H1 (cell line): ENCODE data around the gene SAMD4A. TPM values are rescaled to one million over a fixed set of nuclear protein-coding genes. Genes with fewer than 3 reads are reported as not detected.

ENCODE experiments used
- POLR2AphosphoS5 ChIP-seq: IDR thresholded peaks from 2 replicates; pipeline ENCODE4 v1.6.1; 2011; ENCODE audit warnings: low read depth, low read length
- RFX5 ChIP-seq: IDR thresholded peaks from 2 replicates; pipeline ENCODE4 v1.6.1; 2011; ENCODE audit warnings: low read depth, low read length, improper control_type of control experiment, borderline replicate concordance
- RNF2 ChIP-seq: fragments of 200-900, 300-1000 bp; sonication (generic); IDR thresholded peaks from 2 replicates; pipeline ENCODE4 v1.7.1; 2016; ENCODE audit warnings: borderline replicate concordance, low read depth, mild to moderate bottlenecking, antibody characterized with exemption, low read length; ENCODE audit not compliant: poor library complexity, severe bottlenecking; ENCODE audit errors: missing control alignments
- SP4 ChIP-seq: IDR thresholded peaks from 2 replicates; pipeline ENCODE4 v1.6.1; 2012; ENCODE audit warnings: low read length, inconsistent platforms
- polyA plus RNA-seq, 7 experiments: library from polyadenylated mRNA; depleted of rRNA in 3 of 7; stranded (reverse) in 5 of 7; unstranded in 2 of 7; fragments of >200 nt in 5 of 7; fragments of 200-250 nt in 2 of 7; gene quantifications; 1 replicate in 5 of 7; 2 replicates in 1 of 7; 4 replicates in 1 of 7; pipeline versions ENCODE4 v1.2.1 to v1.2.3, GENCODE V29; 2011 to 2013; ENCODE audit warnings: missing spikeins in 2 of 7, mixed read lengths in 2 of 7
- total RNA-seq: library from RNA; stranded (reverse); fragmentation: NEBNext Ultra II Directional; extraction: Animal tissue kit (Norgen Biotek cat#: 25700); gene quantifications from 2 replicates; pipeline ENCODE4 v1.2.1, GENCODE V29; 2021

SAMD4A gene
- total and polyA plus RNA-seq, 2 of the 8 experiments (the other 6 are each of a cell fraction or from before 2014, with no cell fraction given) = 2.4 to 12.3 TPM

DNA sequence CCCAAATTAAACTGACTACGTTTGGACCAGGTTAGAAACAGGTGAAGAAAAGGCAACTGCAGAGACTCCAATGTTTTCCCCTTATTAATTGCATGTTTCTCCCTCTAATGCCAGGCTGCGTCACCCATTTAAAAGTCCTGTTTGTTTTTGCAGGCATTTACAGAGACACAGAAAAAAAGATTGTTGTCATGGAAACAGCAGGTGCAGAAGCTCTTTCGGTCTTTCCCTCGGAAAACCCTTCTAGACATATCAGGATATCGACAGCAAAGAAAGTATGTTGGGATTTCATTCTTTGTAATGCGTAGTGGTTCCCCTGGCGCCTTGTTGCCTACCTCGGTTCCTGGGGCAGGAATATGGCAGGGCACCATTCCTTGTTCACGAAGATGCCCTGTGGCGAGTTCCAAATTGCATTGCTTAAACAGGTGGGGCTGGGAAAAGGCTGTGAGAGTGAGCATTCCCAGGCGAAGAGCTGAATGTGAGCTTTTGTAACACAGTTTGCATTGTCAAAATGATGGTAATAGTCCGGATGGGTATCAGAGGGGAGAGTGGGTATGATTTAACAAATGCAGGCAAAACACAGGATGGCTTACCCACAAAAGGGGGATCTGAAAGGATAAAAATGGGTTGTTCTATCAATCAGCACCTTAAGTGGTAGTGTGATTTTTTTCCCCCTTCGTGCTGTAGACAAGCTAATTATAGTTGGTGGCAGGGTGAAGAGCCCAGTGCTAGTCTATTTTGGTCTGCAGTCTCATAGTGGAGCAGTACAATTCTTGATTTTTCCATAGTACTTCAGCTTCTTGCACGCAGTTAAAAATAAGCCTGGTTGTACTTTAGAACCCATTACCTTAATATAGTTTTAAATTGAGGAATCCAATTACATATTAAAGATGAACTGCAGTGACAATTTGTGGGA, 203.3 kb downstream of the SAMD4A start (continued):
- no peak for TF ChIP-seq SP4
- no peak for TF ChIP-seq RFX5
- no peak for TF ChIP-seq POLR2AphosphoS5
- no peak for TF ChIP-seq RNF2
